GM12875 (cell line): ENCODE measurements around the gene ZNF576.
"Not testable (repeated sequence)": the region's sequence is repeated elsewhere in the genome, so short reads cannot be mapped to it uniquely, and the experiment has no call there.

Experiments used
- H3K4me3 ChIP-seq: one replicate; pipeline ENCODE4 v1.5.1; 2011; ENCODE audit warnings: low read depth, low read length, control low read depth
- TF ChIP-seq, protein P1 (sequence below): IDR thresholded peaks from 2 replicates; pipeline ENCODE4 v1.5.1; 2011; ENCODE audit warnings: low read depth, mild to moderate bottlenecking, control low read depth, inconsistent platforms, low read length, moderate library complexity, borderline replicate concordance; ENCODE audit not compliant: insufficient read depth

ZNF576 gene, protein sequence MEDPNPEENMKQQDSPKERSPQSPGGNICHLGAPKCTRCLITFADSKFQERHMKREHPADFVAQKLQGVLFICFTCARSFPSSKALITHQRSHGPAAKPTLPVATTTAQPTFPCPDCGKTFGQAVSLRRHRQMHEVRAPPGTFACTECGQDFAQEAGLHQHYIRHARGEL

DNA sequence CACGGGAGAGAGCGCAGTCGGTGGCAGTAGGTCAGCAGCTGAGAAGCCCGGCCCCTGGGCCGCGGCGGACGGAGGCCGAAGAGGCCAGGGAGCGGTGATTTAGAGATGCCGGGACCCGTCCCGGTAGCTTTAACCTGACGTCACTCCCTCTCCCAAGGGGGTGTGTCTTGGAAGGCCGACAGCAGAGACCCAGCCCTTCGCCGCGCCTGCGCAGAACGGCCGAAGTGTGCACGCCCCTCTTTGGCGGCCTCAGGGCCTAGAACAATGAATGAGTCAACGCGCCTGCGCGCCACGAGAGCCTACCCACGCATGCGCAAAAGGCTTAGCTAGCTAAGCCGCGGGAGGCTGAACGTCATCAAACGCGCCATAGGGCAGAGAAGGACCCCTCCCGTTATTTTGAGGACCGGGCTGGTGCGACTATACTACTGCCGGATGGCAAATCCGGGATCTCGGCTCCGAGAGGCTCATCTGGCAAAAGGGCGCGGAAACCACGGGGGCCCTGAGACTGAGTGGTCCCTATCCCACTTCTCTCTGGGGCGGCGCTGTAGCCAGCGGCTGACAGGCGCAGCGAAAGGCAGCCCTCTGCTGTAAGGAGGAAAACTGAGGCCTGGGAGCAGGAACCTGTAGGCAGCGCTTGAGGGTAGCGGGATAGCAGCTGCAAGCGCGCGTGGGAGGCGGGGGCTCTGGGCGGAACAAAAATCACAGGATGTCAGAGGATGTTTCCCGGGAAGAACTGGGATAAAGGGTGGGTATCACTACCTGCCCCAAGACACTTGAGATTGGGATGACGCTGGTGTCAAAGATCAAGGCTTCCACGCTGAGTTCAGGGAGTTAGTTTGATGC is at the start of gene ZNF576, which contains the start of gene IRGQ:
Gene ZNF576 (plus strand): TSS at position 597 of the 843 bp plus-strand sequence. CDS start 514 bp downstream, outside the sequence.
Gene IRGQ (minus strand): TSS at position 136 of the 843 bp plus-strand sequence. CDS start 796 bp downstream, outside the sequence.
- TF ChIP-seq, protein P1, sequence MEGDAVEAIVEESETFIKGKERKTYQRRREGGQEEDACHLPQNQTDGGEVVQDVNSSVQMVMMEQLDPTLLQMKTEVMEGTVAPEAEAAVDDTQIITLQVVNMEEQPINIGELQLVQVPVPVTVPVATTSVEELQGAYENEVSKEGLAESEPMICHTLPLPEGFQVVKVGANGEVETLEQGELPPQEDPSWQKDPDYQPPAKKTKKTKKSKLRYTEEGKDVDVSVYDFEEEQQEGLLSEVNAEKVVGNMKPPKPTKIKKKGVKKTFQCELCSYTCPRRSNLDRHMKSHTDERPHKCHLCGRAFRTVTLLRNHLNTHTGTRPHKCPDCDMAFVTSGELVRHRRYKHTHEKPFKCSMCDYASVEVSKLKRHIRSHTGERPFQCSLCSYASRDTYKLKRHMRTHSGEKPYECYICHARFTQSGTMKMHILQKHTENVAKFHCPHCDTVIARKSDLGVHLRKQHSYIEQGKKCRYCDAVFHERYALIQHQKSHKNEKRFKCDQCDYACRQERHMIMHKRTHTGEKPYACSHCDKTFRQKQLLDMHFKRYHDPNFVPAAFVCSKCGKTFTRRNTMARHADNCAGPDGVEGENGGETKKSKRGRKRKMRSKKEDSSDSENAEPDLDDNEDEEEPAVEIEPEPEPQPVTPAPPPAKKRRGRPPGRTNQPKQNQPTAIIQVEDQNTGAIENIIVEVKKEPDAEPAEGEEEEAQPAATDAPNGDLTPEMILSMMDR: no peak
- H3K4me3 ChIP-seq: peak within 1 kb of the TSS; percentile 67

DNA sequence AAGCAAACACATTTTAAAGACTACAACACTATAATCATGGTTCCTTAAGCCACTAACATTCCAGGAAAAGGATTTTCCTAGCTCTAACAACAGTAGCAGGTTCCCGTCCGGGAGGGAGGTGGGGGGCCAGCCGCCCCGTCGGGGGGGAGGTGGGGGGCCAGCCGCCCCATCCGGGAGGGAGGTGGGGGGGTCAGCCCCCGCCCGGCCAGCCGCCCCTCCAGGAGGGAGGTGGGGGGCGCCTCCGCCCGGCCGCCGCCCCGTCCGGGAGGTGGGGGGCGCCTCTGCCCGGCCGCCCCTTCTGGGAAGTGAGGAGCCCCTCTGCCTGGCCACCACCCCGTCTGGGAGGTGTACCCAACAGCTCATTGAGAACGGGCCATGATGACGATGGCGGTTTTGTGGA is 48.5 kb upstream of the ZNF576 start:
- not testable (repeated sequence) for H3K4me3 ChIP-seq

- TF ChIP-seq, protein P1: no peak
- no peak overlapping the region for H3K4me3 ChIP-seq
These were observed 47.7 kb upstream of the ZNF576 start for GRCh38 chr19:43548706-43549105.

GRCh38 chr19:43551399-43552197 is 44.8 kb upstream of the ZNF576 start:
- TF ChIP-seq, protein P1: no peak
- H3K4me3 ChIP-seq: no peak overlapping the region

DNA sequence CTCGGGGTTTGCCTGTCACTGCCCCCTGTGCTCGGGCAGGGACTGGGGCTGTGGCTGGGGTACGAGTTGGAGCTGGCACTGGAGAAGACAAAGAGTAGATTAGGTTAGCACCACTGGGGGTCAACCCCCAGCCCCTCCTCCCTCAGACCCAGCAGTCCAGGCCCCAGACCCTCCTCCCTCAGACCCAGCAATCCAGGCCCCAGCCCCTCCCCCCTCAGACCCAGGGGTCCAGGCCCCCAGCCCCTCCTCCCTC is 44.3 kb upstream of the ZNF576 start:
- TF ChIP-seq, protein P1: no peak
- no peak overlapping the region for H3K4me3 ChIP-seq

GRCh38 chr19:43552616-43553015 is 43.8 kb upstream of the ZNF576 start:
- TF ChIP-seq, protein P1: no peak
- no peak overlapping the region for H3K4me3 ChIP-seq

DNA sequence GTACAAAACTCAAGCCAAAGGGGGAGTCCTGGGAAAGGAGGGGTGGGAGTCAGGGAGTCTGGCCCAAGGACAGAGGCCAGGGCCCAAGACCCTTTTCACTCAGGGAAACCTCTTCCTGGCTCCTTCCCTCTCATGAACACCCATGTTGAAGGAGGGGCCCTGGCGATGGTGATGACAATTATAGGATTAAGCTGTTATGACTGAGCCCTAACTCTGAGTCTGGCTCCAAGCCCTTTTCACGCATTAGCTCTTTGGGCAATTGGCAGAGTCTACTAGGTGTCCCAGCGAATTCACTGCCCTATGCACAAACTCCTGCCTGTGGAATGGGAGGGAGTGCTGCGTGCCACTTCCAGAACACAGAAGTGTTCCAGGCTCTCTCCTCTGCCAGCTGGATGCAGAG is 42.7 kb upstream of the ZNF576 start:
- TF ChIP-seq, protein P1: no peak

More for the DNA sequence above, 42.7 kb upstream of the ZNF576 start:
- no peak overlapping the region for H3K4me3 ChIP-seq
